Activated CD4-positive, alpha-beta T cell treated with anti-CD3 and anti-CD28 coated beads, Interleukin-10, Interleukin-2, amounts not matched to agents 100 ng/mL and 50 ng/mL, durations not matched to agents 16 hours and 8 hours (primary cell): ENCODE data around the gene SORBS2.

ENCODE experiments used
- DNase-seq: peaks from one replicate; pipeline ENCODE4 v3.0.0-alpha.2; 2020

The SORBS2 gene

GRCh38 chr4:185835814-185836213 lies 23.8 kb upstream of the SORBS2 start:
- DNase-seq, result no peak

GRCh38 chr4:185835336-185835735 lies 23.3 kb upstream of the SORBS2 start:
- no peak for DNase-seq

GRCh38 chr4:185834778-185835177 lies 22.8 kb upstream of the SORBS2 start:
- DNase-seq, result no peak

- DNase-seq, result no peak
Observed at GRCh38 chr4:185834088-185834487, 22.1 kb upstream of the SORBS2 start.

GRCh38 chr4:185833055-185833598 lies 21.1 kb upstream of the SORBS2 start:
- no peak for DNase-seq

- no peak for DNase-seq
Observed at GRCh38 chr4:185831125-185831815, 19.3 kb upstream of the SORBS2 start.

GRCh38 chr4:185830263-185830994 lies 18.4 kb upstream of the SORBS2 start:
- DNase-seq, result no peak

- DNase-seq, result no peak
Observed at GRCh38 chr4:185826381-185826780, 14.4 kb upstream of the SORBS2 start.

GRCh38 chr4:185825737-185826136 lies 13.7 kb upstream of the SORBS2 start:
- DNase-seq, result no peak

GRCh38 chr4:185822791-185823190 lies 10.8 kb upstream of the SORBS2 start:
- no peak for DNase-seq

- no peak for DNase-seq
Observed at GRCh38 chr4:185821029-185821419, 9.0 kb upstream of the SORBS2 start.

GRCh38 chr4:185820146-185821028 lies 8.4 kb upstream of the SORBS2 start:
- DNase-seq, result no peak

GRCh38 chr4:185819144-185819543 lies 7.2 kb upstream of the SORBS2 start:
- DNase-seq, result no peak

GRCh38 chr4:185817403-185817818 lies 5.4 kb upstream of the SORBS2 start:
- DNase-seq, result no peak

- no peak for DNase-seq
Observed at GRCh38 chr4:185813133-185813532, 1.1 kb upstream of the SORBS2 start.

GRCh38 chr4:185810746-185811508 lies 1.1 kb downstream of the SORBS2 start:
- DNase-seq, result no peak

- no peak for DNase-seq
Observed at GRCh38 chr4:185809533-185810071, 2.4 kb downstream of the SORBS2 start.

- no peak for DNase-seq
Observed at GRCh38 chr4:185809121-185809520, 2.9 kb downstream of the SORBS2 start.

- DNase-seq, result no peak
Observed at GRCh38 chr4:185805979-185806378, 6.0 kb downstream of the SORBS2 start.

- DNase-seq, result no peak
Observed at GRCh38 chr4:185805262-185805802, 6.7 kb downstream of the SORBS2 start.

- DNase-seq, result no peak
Observed at GRCh38 chr4:185803022-185803421, 9.0 kb downstream of the SORBS2 start.

- no peak for DNase-seq
Observed at GRCh38 chr4:185801471-185801870, 10.5 kb downstream of the SORBS2 start.
